GM12878 (cell line): Measurements from ENCODE around the gene ELP6. TPM values are rescaled to one million over a fixed set of nuclear protein-coding genes. Genes with fewer than 3 reads are reported as not detected.

ENCODE experiments used
- HDAC6 ChIP-seq: fragments of 200-600 bp; sonication (generic); IDR thresholded peaks from one replicate; pipeline ENCODE4 v1.8.0; 2017; ENCODE audit warnings: antibody characterized with exemption; ENCODE audit not compliant: unreplicated experiment
- PAX5 ChIP-seq: IDR thresholded peaks from 2 replicates; pipeline ENCODE4 v1.6.1; 2011; ENCODE audit warnings: low read depth, low read length, borderline replicate concordance
- SMARCA5 ChIP-seq: fragments of 450-650 bp; IDR thresholded peaks from 2 replicates; pipeline ENCODE4 v1.6.1; 2017; ENCODE audit warnings: mild to moderate bottlenecking
- SMC3 ChIP-seq: IDR thresholded peaks from 2 replicates; pipeline ENCODE4 v1.6.1; 2011; ENCODE audit warnings: low read length, improper control_type of control experiment, borderline replicate concordance
- TARDBP ChIP-seq: IDR thresholded peaks from 2 replicates; pipeline ENCODE4 v1.6.1; 2016; ENCODE audit warnings: borderline replicate concordance
- polyA plus RNA-seq, 11 experiments: library from polyadenylated mRNA; depleted of rRNA in 4 of 11; unstranded in 6 of 11; stranded (reverse) in 5 of 11; fragments of >200 nt; fragmentation: Nextera tagmentation in 4 of 11; fragmentation: Illumina TruSeq in 1 of 11; extraction: Ambion mirVana in 4 of 11; extraction: Trizol in 1 of 11; gene quantifications; 1 replicate in 1 of 11; 2 replicates in 10 of 11; pipeline versions ENCODE4 v1.2.1 to v1.2.3, GENCODE V29; 2011 to 2016; ENCODE audit warnings: inconsistent platforms in 2 of 11, missing spikeins in 2 of 11, low read depth in 1 of 11
- total RNA-seq, 4 experiments: library from RNA; depleted of rRNA in 3 of 4; stranded (reverse); fragments of >200 nt in 3 of 4; fragmentation: Illumina TruSeq in 1 of 4; extraction: Trizol in 1 of 4; gene quantifications; 2 replicates each; pipeline versions ENCODE4 v1.2.1 to v1.2.3, GENCODE V29; 2013 to 2021
- TF ChIP-seq, protein P1 (sequence below): fragments of 450-650 bp; IDR thresholded peaks from 2 replicates; pipeline ENCODE4 v1.6.1; 2017; ENCODE audit warnings: borderline replicate concordance
- TF ChIP-seq, protein P2 (sequence below): IDR thresholded peaks from 2 replicates; pipeline ENCODE4 v1.6.1; 2011; ENCODE audit warnings: mild to moderate bottlenecking, low read depth, low read length, moderate library complexity; ENCODE audit not compliant: insufficient replicate concordance
- TF ChIP-seq, protein P3 (sequence below): IDR thresholded peaks from 2 replicates; pipeline ENCODE4 v1.6.1; 2012; ENCODE audit warnings: mild to moderate bottlenecking, low read depth, low read length

Gene ELP6
- total and polyA plus RNA-seq, 10 of the 15 experiments (the other 5 are each of a cell fraction or from before 2014, with no cell fraction given), result 39.5 to 83.3 (median 50.2) TPM

- TF ChIP-seq, protein P1, sequence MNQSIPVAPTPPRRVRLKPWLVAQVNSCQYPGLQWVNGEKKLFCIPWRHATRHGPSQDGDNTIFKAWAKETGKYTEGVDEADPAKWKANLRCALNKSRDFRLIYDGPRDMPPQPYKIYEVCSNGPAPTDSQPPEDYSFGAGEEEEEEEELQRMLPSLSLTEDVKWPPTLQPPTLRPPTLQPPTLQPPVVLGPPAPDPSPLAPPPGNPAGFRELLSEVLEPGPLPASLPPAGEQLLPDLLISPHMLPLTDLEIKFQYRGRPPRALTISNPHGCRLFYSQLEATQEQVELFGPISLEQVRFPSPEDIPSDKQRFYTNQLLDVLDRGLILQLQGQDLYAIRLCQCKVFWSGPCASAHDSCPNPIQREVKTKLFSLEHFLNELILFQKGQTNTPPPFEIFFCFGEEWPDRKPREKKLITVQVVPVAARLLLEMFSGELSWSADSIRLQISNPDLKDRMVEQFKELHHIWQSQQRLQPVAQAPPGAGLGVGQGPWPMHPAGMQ, result no peak
- TF ChIP-seq, protein P2, sequence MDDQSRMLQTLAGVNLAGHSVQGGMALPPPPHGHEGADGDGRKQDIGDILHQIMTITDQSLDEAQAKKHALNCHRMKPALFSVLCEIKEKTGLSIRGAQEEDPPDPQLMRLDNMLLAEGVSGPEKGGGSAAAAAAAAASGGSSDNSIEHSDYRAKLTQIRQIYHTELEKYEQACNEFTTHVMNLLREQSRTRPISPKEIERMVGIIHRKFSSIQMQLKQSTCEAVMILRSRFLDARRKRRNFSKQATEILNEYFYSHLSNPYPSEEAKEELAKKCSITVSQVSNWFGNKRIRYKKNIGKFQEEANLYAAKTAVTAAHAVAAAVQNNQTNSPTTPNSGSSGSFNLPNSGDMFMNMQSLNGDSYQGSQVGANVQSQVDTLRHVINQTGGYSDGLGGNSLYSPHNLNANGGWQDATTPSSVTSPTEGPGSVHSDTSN, result no peak
- no peak for TF ChIP-seq HDAC6
- TF ChIP-seq PAX5, result 0 out of 2 replicates have a peak, but pooled peaks have one; percentile 19
- TF ChIP-seq SMARCA5, result peak; percentile 66; the same call in 1 of the 2 replicates
- peak; percentile 78 for TF ChIP-seq SMC3
- TF ChIP-seq, protein P3, sequence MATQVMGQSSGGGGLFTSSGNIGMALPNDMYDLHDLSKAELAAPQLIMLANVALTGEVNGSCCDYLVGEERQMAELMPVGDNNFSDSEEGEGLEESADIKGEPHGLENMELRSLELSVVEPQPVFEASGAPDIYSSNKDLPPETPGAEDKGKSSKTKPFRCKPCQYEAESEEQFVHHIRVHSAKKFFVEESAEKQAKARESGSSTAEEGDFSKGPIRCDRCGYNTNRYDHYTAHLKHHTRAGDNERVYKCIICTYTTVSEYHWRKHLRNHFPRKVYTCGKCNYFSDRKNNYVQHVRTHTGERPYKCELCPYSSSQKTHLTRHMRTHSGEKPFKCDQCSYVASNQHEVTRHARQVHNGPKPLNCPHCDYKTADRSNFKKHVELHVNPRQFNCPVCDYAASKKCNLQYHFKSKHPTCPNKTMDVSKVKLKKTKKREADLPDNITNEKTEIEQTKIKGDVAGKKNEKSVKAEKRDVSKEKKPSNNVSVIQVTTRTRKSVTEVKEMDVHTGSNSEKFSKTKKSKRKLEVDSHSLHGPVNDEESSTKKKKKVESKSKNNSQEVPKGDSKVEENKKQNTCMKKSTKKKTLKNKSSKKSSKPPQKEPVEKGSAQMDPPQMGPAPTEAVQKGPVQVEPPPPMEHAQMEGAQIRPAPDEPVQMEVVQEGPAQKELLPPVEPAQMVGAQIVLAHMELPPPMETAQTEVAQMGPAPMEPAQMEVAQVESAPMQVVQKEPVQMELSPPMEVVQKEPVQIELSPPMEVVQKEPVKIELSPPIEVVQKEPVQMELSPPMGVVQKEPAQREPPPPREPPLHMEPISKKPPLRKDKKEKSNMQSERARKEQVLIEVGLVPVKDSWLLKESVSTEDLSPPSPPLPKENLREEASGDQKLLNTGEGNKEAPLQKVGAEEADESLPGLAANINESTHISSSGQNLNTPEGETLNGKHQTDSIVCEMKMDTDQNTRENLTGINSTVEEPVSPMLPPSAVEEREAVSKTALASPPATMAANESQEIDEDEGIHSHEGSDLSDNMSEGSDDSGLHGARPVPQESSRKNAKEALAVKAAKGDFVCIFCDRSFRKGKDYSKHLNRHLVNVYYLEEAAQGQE, result peak; percentile 80
- TF ChIP-seq TARDBP, result peak; percentile 28; the same call in 1 of the 2 replicates
- TF ChIP-seq, all 136 proteins: peak for 51
These were observed 37.8 kb downstream of the ELP6 start, which contains the start of gene SCAP (continued) for GRCh38 chr3:47475570-47476329.
